ENCODE results near the gene C13orf46. TPM values are rescaled to one million over a fixed set of nuclear protein-coding genes. Genes with fewer than 3 reads are reported as not detected.

Gene C13orf46
- total and polyA plus RNA-seq, 2 donors (not counting 1 experiment from before 2014, with no cell fraction given), result 0.50 to 0.56 TPM

DNA sequence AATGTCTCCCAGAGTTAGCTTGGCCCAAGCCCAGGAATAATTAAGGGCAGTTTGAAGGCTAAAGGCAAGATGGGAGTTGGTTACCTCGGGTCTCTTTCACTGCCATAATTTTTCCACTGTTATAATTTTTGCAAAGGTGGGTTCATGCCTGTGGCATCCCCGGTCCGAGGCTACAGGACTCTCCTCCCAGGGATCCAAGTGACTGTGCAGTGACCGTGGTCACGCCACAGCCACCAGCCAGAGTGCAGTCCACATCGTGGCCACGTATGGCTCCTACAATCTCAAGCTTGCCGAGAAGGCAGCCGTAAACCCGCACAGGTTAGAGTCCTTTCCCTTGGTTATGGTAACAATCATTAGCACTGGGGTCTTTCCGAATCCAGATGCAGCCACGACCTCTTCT is 36.8 kb downstream of the C13orf46 start:
- Histone ChIP-seq H3K4me3 (replicated peaks in 1 of 4; ENCODE audit: control extremely low read depth in 1 of 4, insufficient read depth in 1 of 4, low read depth in 3 of 4, low read length in 4 of 4) (no peak overlapping the region), H3K27ac (ENCODE audit: insufficient read depth, low read length) (no peak overlapping the region), H3K9ac (ENCODE audit: insufficient read depth, low read length) (no peak overlapping the region), H3K9me3 (ENCODE audit: control insufficient read depth, insufficient read depth, low read depth, low read length) (no peaks in the 10 kb centered on the region), H3K79me2 (ENCODE audit: control insufficient read depth, insufficient read depth, low read length) (no peaks in the 10 kb centered on the region), H3K27me3 (ENCODE audit: control insufficient read depth, insufficient read depth, low read length) (no peaks in the 10 kb centered on the region), H3K4me2 (ENCODE audit: extremely low read depth, insufficient read depth, low read length) (no peak overlapping the region), H3K36me3 (ENCODE audit: control insufficient read depth, insufficient read depth, low read length) (no peaks in the 10 kb centered on the region), H2AFZ (ENCODE audit: low read length) (no peak overlapping the region), H4K20me1 (ENCODE audit: control insufficient read depth, extremely low read depth, insufficient read depth, low read length) (no peaks in the 10 kb centered on the region), H3K4me1 (ENCODE audit: control insufficient read depth, extremely low read depth, insufficient read depth, low read length) (peaks cover 6% of the 10 kb centered on the region)
- no peak for TF ChIP-seq EZH2 (IDR thresholded peaks at IDR 0.05; ENCODE audit: low read length, missing control alignments)
- no peak for TF ChIP-seq CTCF (conservative IDR thresholded peaks at IDR 0.05 in 1 of 2, IDR thresholded peaks at IDR 0.05 in 1 of 2; ENCODE audit: low read depth in 1 of 2, low read length in 2 of 2)
- DNase-seq (ENCODE audit: low read depth in 2 of 2), result no peak

- no peak overlapping the region for H3K27ac ChIP-seq (ENCODE audit: insufficient read depth, low read length)
- no peaks in the 10 kb centered on the region for H4K20me1 ChIP-seq (ENCODE audit: control insufficient read depth, extremely low read depth, insufficient read depth, low read length)
- H3K4me1 ChIP-seq (ENCODE audit: control insufficient read depth, extremely low read depth, insufficient read depth, low read length), result peaks cover 6% of the 10 kb centered on the region
- no peak overlapping the region for H2AFZ ChIP-seq (ENCODE audit: low read length)
- TF ChIP-seq CTCF (conservative IDR thresholded peaks at IDR 0.05 in 1 of 2, IDR thresholded peaks at IDR 0.05 in 1 of 2; ENCODE audit: low read depth in 1 of 2, low read length in 2 of 2), result no peak
- TF ChIP-seq EZH2 (IDR thresholded peaks at IDR 0.05; ENCODE audit: low read length, missing control alignments), result no peak
- H3K79me2 ChIP-seq (ENCODE audit: control insufficient read depth, insufficient read depth, low read length), result no peaks in the 10 kb centered on the region
- no peak overlapping the region for H3K9ac ChIP-seq (ENCODE audit: insufficient read depth, low read length)
- H3K36me3 ChIP-seq (ENCODE audit: control insufficient read depth, insufficient read depth, low read length), result no peaks in the 10 kb centered on the region
- H3K4me3 ChIP-seq (replicated peaks in 1 of 4; ENCODE audit: control extremely low read depth in 1 of 4, insufficient read depth in 1 of 4, low read depth in 3 of 4, low read length in 4 of 4), result no peak overlapping the region
- no peak for DNase-seq (ENCODE audit: low read depth in 2 of 2)
- H3K27me3 ChIP-seq (ENCODE audit: control insufficient read depth, insufficient read depth, low read length), result no peaks in the 10 kb centered on the region
- H3K9me3 ChIP-seq (ENCODE audit: control insufficient read depth, insufficient read depth, low read depth, low read length), result no peaks in the 10 kb centered on the region
- H3K4me2 ChIP-seq (ENCODE audit: extremely low read depth, insufficient read depth, low read length), result no peak overlapping the region
These were observed 37.5 kb downstream of the C13orf46 start for GRCh38 chr13:113936166-113936965.

- Histone ChIP-seq H3K9ac (ENCODE audit: insufficient read depth, low read length) (no peak overlapping the region), H3K4me1 (ENCODE audit: control insufficient read depth, extremely low read depth, insufficient read depth, low read length) (peaks cover 6% of the 10 kb centered on the region), H2AFZ (ENCODE audit: low read length) (no peak overlapping the region), H3K4me3 (replicated peaks in 1 of 4; ENCODE audit: control extremely low read depth in 1 of 4, insufficient read depth in 1 of 4, low read depth in 3 of 4, low read length in 4 of 4) (no peak overlapping the region), H3K27ac (ENCODE audit: insufficient read depth, low read length) (no peak overlapping the region), H3K4me2 (ENCODE audit: extremely low read depth, insufficient read depth, low read length) (no peak overlapping the region), H3K9me3 (ENCODE audit: control insufficient read depth, insufficient read depth, low read depth, low read length) (no peaks in the 10 kb centered on the region), H3K36me3 (ENCODE audit: control insufficient read depth, insufficient read depth, low read length) (no peaks in the 10 kb centered on the region), H4K20me1 (ENCODE audit: control insufficient read depth, extremely low read depth, insufficient read depth, low read length) (no peaks in the 10 kb centered on the region), H3K79me2 (ENCODE audit: control insufficient read depth, insufficient read depth, low read length) (no peaks in the 10 kb centered on the region), H3K27me3 (ENCODE audit: control insufficient read depth, insufficient read depth, low read length) (no peaks in the 10 kb centered on the region)
- TF ChIP-seq EZH2 (IDR thresholded peaks at IDR 0.05; ENCODE audit: low read length, missing control alignments) (no peak), CTCF (conservative IDR thresholded peaks at IDR 0.05 in 1 of 2, IDR thresholded peaks at IDR 0.05 in 1 of 2; ENCODE audit: low read depth in 1 of 2, low read length in 2 of 2) (no peak)
- no peak for DNase-seq (ENCODE audit: low read depth in 2 of 2)
These were observed 38.7 kb downstream of the C13orf46 start for GRCh38 chr13:113935001-113935844.

Measured in fibroblast of lung (primary cell).